Stimulated activated memory B cell treated with anti-CD40 and anti-IgM and Interleukin-4, amounts not matched to agents 10 μg/mL and 1 μg/mL and 100 μg/mL, for 72 hours (primary cell): Measurements from ENCODE around the gene OR52R1.

Experiments used
- ATAC-seq: fragments of 150-1000 bp; cut with Tn5 transposase; 2 replicates; pipeline ENCODE4 v1.10.0; 2021
- H3K27ac Mint-ChIP-seq: one replicate; pipeline ENCODE4 v1.8.0; 2022; ENCODE audit warnings: mild to moderate bottlenecking, mixed read lengths
- H3K27me3 Mint-ChIP-seq: one replicate; pipeline ENCODE4 v1.8.0; 2022; ENCODE audit warnings: mixed read lengths
- H3K36me3 Mint-ChIP-seq: one replicate; pipeline ENCODE4 v1.8.0; 2022; ENCODE audit warnings: mixed read lengths
- H3K4me1 Mint-ChIP-seq: one replicate; pipeline ENCODE4 v1.8.0; 2022; ENCODE audit warnings: mixed read lengths
- H3K4me3 Mint-ChIP-seq: one replicate; pipeline ENCODE4 v1.8.0; 2022; ENCODE audit warnings: mild to moderate bottlenecking, moderate library complexity, mixed read lengths
- H3K9me3 Mint-ChIP-seq: one replicate; pipeline ENCODE4 v1.8.0; 2022; ENCODE audit warnings: mixed read lengths

Gene OR52R1

DNA sequence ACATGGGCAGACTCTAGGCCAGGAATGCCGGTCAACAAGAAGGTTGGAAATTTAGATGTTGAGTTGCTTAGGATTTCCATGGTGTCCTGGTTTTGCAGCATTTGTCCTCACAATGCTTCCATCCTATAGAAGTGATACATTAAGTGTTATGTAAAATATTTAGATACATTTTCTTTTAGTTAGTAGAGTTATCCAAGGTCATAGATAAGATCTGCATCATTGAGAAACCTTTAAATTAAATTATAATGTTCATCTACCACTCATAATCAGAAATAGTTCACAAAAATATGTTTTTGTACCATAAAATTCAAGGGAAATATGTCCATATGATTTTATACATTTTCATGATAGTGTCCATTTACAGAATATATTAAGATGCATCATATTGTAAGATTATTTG is 34.3 kb downstream of the OR52R1 start, which contains the start of gene OR51F1:
Gene OR51F1 (minus strand): TSS at position 101 of the 400 bp plus-strand sequence. CDS start 0 bp downstream, at position 101.
- no peak for ATAC-seq
- Mint-ChIP-seq H3K4me1 (no peaks in the 10 kb centered on the region), H3K9me3 (no peaks in the 10 kb centered on the region), H3K27me3 (no peaks in the 10 kb centered on the region), H3K4me3 (no peak within 1 kb of the TSS), H3K36me3 (no peaks in the 10 kb centered on the region), H3K27ac (no peak within 1 kb of the TSS)

GRCh38 chr11:4768094-4768493 is 36.1 kb downstream of the OR52R1 start:
- Mint-ChIP-seq H3K4me1 (no peaks in the 10 kb centered on the region), H3K36me3 (no peaks in the 10 kb centered on the region), H3K4me3 (no peak overlapping the region), H3K9me3 (no peaks in the 10 kb centered on the region), H3K27me3 (no peaks in the 10 kb centered on the region), H3K27ac (no peak overlapping the region)
- ATAC-seq = no peak

DNA sequence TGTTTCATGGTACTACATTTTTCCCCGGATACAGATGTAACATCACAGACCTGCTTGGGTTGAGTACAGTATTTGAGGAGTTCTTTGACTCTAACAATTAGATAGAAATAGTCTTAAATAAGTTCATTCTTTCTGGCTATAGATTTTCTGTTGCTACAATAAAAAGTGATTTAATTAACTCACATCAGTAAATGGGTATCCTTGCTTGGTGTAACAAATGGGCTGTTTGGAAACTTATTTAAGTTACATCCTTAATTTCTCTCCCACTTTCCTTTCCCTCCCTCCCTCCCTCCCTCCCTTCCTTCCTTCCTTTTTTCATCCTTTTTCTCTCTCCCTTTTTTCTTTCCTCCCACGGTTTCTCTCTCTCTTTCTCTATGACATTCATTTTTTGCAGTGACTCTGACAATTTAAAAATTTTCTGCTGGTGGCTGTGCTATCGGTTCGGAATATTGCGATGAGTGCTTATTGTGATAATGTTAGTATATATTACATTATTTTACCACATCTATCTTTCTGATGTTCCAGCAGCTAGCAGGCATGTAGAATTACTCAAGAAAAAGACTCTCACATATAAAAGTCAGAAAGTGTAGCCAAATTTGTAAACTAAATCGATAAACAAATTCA is 37.6 kb downstream of the OR52R1 start:
- Mint-ChIP-seq H3K9me3 (no peaks in the 10 kb centered on the region), H3K27ac (no peak overlapping the region), H3K27me3 (no peaks in the 10 kb centered on the region), H3K4me3 (no peak overlapping the region), H3K36me3 (no peaks in the 10 kb centered on the region), H3K4me1 (no peaks in the 10 kb centered on the region)
- ATAC-seq = no peak

DNA sequence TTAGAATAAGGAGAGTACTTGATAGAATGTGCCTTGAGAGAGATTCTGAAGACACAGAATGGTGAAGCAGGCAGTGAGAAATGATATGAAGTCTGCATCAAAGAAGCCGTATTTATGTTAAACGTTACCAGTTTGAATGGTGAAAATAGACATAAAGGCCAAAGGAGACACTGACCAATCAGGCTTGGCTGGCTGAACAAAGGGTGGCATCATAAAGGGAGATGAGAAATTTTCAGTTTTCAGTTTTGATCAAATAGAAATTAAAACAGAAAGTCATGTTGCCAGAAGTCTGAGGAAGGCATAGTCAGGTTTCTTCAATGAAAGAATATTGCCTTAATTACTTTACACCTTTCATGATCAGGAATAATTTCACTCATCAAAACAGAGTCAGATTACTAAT is 41.1 kb downstream of the OR52R1 start:
- Mint-ChIP-seq H3K36me3 (no peaks in the 10 kb centered on the region), H3K9me3 (no peaks in the 10 kb centered on the region), H3K4me3 (no peak overlapping the region), H3K4me1 (no peaks in the 10 kb centered on the region), H3K27me3 (no peaks in the 10 kb centered on the region), H3K27ac (no peak overlapping the region)
- no peak for ATAC-seq
